Left lung (tissue), 10 donors: ENCODE results near the gene LRPAP1. TPM values are rescaled to one million over a fixed set of nuclear protein-coding genes. Genes with fewer than 3 reads are reported as not detected.
A peak's percentile ranks its signal among the peaks of the same experiment; 100 is the strongest.

Experiments
- ATAC-seq: fragments of 200-7000 bp; cut with Tn5 transposase; one replicate; pipeline ENCODE4 v1.9.1; 2020; ENCODE audit warnings: moderate library complexity
- DNase-seq, 4 donors: peaks; one replicate each; pipeline ENCODE4 v3.0.0-alpha.2; 2013 to 2020
- H3K27ac ChIP-seq, 2 donors: fragments of 200-600 bp; sonication (generic) in 1 of 2; one replicate each; pipeline versions ENCODE4 v1.5.0 to v1.8.0; 2020 to 2021
- H3K27me3 ChIP-seq, 2 donors: fragments of 200-600 bp; sonication (generic) in 1 of 2; one replicate each; pipeline versions ENCODE4 v1.5.0 to v1.8.0; 2020 to 2021
- H3K36me3 ChIP-seq, 2 donors: fragments of 200-600 bp; sonication (generic) in 1 of 2; one replicate each; pipeline versions ENCODE4 v1.5.0 to v1.8.0; 2020 to 2021
- H3K4me1 ChIP-seq, 2 donors: fragments of 200-600 bp; one replicate each; pipeline ENCODE4 v1.8.0; 2021
- H3K4me3 ChIP-seq, 2 donors: fragments of 200-600 bp; sonication (generic) in 1 of 2; one replicate each; pipeline versions ENCODE4 v1.5.0 to v1.8.0; 2020 to 2021; ENCODE audit warnings: mild to moderate bottlenecking in 1 of 2
- H3K9me3 ChIP-seq, 2 donors: fragments of 200-600 bp; sonication (generic) in 1 of 2; one replicate each; pipeline versions ENCODE4 v1.5.0 to v1.8.0; 2020 to 2021
- CTCF ChIP-seq, 2 donors: fragments of 200-600 bp; sonication (generic) in 1 of 2; IDR thresholded peaks; one replicate each; pipeline versions ENCODE4 v1.5.0 to v1.8.0; 2021; ENCODE audit warnings: antibody characterized with exemption in 2 of 2
- intact Hi-C, 2 donors: fragments of 100-400 bp; cut with DNase I; formaldehyde crosslinking; loops; one replicate each; pipeline versions ENCODE4 v1.11.2 to v1.14.2; 2022
- polyA plus RNA-seq, 6 donors: library from polyadenylated mRNA; unstranded; fragments of 120-200 nt; gene quantifications; one replicate each; pipeline ENCODE4 v1.2.1, GENCODE V29; 2013; ENCODE audit not compliant: insufficient read length in 6 of 6
- total RNA-seq, 2 donors: library from RNA; stranded (reverse); fragmentation: NEBNext Ultra II Directional; extraction: Animal tissue kit (Norgen Biotek cat#: 25700); gene quantifications; one replicate each; pipeline ENCODE4 v1.2.1, GENCODE V29; 2021
- donor health status: DM: no; HTN: yes; CAD: no.
- donor health status: DM: no; HTN: no; CAD: no.

The LRPAP1 gene
- total and polyA plus RNA-seq, 8 donors: 95.9 to 218 (median 112) TPM

GRCh38 chr4:3533423-3533820 lies 1.2 kb upstream of the LRPAP1 start:
- DNase-seq (peak in 1 of 4 donors; percentile 28), ATAC-seq (no peak)
- Histone ChIP-seq H3K4me3 (no peak overlapping the region), H3K4me1 (peaks cover 11 to 41% of the 10 kb centered on the region in 2 donors), H3K27me3 (no peaks in the 10 kb centered on the region), H3K27ac (no peak overlapping the region), H3K9me3 (peaks cover 0 to 4% of the 10 kb centered on the region in 2 donors), H3K36me3 (peaks cover 0 to 10% of the 10 kb centered on the region in 2 donors)
- TF ChIP-seq CTCF (IDR thresholded peaks at IDR 0.05): no peak
- intact Hi-C loops: no loop called here

- no peak for TF ChIP-seq CTCF (IDR thresholded peaks at IDR 0.05)
- Histone ChIP-seq H3K36me3 (peaks cover 0 to 15% of the 10 kb centered on the region in 2 donors), H3K4me3 (peak overlapping the region; percentile 88 to 92), H3K27me3 (no peaks in the 10 kb centered on the region), H3K4me1 (peaks cover 11 to 41% of the 10 kb centered on the region in 2 donors), H3K27ac (peak overlapping the region in 1 of 2 donors; percentile 69), H3K9me3 (peaks cover 0 to 4% of the 10 kb centered on the region in 2 donors)
- ATAC-seq (peak; percentile 73), DNase-seq (no peak)
- intact Hi-C loops: no loop called here
These were observed 665 bp upstream of the LRPAP1 start for GRCh38 chr4:3532751-3533422.

- TF ChIP-seq CTCF (IDR thresholded peaks at IDR 0.05): no peak
- H3K27me3 ChIP-seq: no peaks in the 10 kb centered on the region
- H3K4me1 ChIP-seq: peaks cover 11 to 48% of the 10 kb centered on the region in 2 donors
- DNase-seq (no peak), ATAC-seq (no peak)
- H3K4me3 ChIP-seq: peak overlapping the region; percentile 88 to 92
- intact Hi-C loops: no loop called here
- no peaks in the 10 kb centered on the region for H3K9me3 ChIP-seq
- peaks cover 0 to 30% of the 10 kb centered on the region in 2 donors for H3K36me3 ChIP-seq
- H3K27ac ChIP-seq: peak overlapping the region in 1 of 2 donors; percentile 69
These were observed 824 bp downstream of the LRPAP1 start for GRCh38 chr4:3531318-3531878.

- Histone ChIP-seq H3K36me3 (peaks cover 0 to 37% of the 10 kb centered on the region in 2 donors), H3K9me3 (no peaks in the 10 kb centered on the region), H3K27ac (no peak overlapping the region), H3K4me3 (peak overlapping the region; percentile 88 to 92), H3K4me1 (peaks cover 11 to 48% of the 10 kb centered on the region in 2 donors), H3K27me3 (no peaks in the 10 kb centered on the region)
- DNase-seq (peak in 1 of 4 donors; percentile 79), ATAC-seq (no peak)
- intact Hi-C loops: no loop called here
- TF ChIP-seq CTCF (IDR thresholded peaks at IDR 0.05): no peak
These were observed 1.5 kb downstream of the LRPAP1 start for GRCh38 chr4:3530663-3531254.

- peaks cover 11 to 48% of the 10 kb centered on the region in 2 donors for H3K4me1 ChIP-seq
- ATAC-seq (no peak), DNase-seq (no peak)
- H3K9me3 ChIP-seq: no peaks in the 10 kb centered on the region
- H3K36me3 ChIP-seq: peaks cover 0 to 44% of the 10 kb centered on the region in 2 donors
- TF ChIP-seq CTCF (IDR thresholded peaks at IDR 0.05): no peak
- peak overlapping the region in 1 of 2 donors; percentile 53 for H3K27ac ChIP-seq
- no peaks in the 10 kb centered on the region for H3K27me3 ChIP-seq
- intact Hi-C loops: no loop called here
- H3K4me3 ChIP-seq: peak overlapping the region in 1 of 2 donors; percentile 92
These were observed 2.2 kb downstream of the LRPAP1 start for GRCh38 chr4:3530051-3530450.
